Measurements from ENCODE around the gene ATP1A4.
A peak's percentile ranks its signal among the peaks of the same experiment; 100 is the strongest.

Gene ATP1A4

DNA sequence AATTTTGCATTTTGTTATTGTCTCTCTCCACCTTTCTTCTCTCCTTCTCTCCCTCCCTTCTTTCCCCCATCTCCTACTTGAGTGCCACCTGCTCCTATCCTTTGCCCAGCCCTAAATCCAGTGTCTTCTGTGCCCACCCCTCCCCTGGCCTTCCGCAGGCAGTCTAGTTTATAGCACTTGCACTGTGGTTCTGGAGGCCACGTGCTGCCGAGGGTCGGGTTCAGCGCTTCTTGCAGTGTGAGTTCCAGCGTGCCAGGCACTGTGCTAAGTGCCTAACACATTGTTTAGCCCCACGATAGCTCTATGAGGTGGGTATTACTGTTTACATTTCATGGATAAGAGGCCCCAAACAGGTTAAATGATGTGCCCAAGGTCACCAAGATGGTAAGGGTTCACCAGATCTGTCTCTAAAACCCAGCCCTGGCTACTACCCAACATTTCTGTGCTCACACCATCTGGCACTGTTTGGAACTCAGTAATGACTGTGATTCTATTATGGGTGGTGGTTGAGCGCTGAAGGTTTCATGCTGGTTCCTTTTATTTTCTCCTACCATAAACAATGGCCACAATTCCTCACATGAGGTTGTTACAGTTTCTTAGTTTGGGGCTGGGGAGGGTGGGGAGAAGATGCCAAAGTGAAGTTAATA lies 14.1 kb upstream of the ATP1A4 start:
- no peak for DNase-seq (ENCODE audit: low read depth, low spot score)
- no peak overlapping the region for H3K4me3 ChIP-seq (ENCODE audit: low read depth, low read length)
- TF ChIP-seq, protein P1, sequence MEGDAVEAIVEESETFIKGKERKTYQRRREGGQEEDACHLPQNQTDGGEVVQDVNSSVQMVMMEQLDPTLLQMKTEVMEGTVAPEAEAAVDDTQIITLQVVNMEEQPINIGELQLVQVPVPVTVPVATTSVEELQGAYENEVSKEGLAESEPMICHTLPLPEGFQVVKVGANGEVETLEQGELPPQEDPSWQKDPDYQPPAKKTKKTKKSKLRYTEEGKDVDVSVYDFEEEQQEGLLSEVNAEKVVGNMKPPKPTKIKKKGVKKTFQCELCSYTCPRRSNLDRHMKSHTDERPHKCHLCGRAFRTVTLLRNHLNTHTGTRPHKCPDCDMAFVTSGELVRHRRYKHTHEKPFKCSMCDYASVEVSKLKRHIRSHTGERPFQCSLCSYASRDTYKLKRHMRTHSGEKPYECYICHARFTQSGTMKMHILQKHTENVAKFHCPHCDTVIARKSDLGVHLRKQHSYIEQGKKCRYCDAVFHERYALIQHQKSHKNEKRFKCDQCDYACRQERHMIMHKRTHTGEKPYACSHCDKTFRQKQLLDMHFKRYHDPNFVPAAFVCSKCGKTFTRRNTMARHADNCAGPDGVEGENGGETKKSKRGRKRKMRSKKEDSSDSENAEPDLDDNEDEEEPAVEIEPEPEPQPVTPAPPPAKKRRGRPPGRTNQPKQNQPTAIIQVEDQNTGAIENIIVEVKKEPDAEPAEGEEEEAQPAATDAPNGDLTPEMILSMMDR (IDR thresholded peaks at IDR 0.05; ENCODE audit: low read depth, low read length), result no peak
- in situ Hi-C loops (cut with HindIII; ENCODE audit: low sequenced_read_pairs), result no loop called here

DNA sequence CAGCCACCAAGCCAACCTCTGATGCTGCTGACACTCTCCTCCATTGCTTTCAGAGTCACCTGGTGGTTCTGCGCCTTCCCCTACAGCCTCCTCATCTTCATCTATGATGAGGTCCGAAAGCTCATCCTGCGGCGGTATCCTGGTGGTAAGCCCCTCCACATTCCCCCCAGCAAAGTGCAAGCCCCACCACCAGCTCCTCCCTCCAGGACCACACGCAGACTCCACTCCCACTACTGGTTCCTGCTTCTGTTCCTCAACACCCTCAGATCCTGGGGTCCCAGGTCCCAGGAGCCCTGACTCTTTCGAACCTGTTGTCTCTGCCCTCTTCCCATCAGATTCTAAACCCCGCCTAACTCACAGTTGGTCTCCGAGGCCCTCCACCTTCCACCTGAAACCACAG lies 11.6 kb upstream of the ATP1A4 start:
- in situ Hi-C loops (cut with HindIII; ENCODE audit: low sequenced_read_pairs), result no loop called here

DNA sequence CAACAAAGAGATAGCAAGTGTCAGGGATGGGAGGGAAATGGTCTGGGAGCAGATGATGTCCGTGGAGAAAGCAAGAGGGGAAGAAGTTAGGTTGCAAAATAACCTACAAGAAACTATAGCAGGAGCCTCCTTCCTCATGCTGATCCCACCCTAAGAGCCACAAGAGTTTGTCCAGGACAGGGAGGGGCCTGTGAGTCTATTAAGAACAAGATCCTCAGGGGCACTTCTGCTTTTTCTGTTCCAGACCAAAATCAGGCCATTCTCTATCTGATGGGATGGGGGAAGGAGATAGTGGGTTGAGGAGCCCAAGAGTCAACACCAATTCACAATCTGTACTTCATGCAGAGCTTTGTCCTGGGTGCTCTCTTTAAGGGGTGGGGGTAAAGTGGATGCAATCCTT lies 7.7 kb upstream of the ATP1A4 start:
- TF ChIP-seq, protein P1 (IDR thresholded peaks at IDR 0.05; ENCODE audit: low read depth, low read length), result no peak
- DNase-seq (ENCODE audit: low read depth, low spot score), result no peak
- in situ Hi-C loops (cut with HindIII; ENCODE audit: low sequenced_read_pairs), result no loop called here
- H3K4me3 ChIP-seq (ENCODE audit: low read depth, low read length), result no peak overlapping the region

More for the DNA sequence above, 11.6 kb upstream of the ATP1A4 start:
- no peak overlapping the region for H3K4me3 ChIP-seq (ENCODE audit: low read depth, low read length)
- TF ChIP-seq, protein P1 (IDR thresholded peaks at IDR 0.05; ENCODE audit: low read depth, low read length), result no peak
- no peak for DNase-seq (ENCODE audit: low read depth, low spot score)

DNA sequence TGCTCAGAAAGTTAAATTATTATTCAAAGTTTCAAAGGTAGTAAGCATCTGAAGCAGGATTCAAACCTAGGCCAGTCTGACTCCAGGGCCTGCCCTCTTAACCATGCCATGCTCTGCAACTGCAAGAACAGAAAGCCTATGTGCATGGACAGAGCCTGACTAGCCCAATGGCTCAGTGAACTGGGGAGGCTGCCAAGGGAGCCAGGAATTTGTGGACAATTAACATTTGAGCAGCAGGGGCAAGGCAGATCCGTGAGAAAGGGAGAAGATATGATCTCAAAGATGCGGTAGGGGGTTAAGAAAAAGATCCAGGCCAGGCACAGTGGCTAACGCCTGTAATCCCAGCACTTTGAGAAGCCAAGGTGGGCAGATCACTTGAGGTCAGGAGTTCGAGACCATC lies 6.5 kb upstream of the ATP1A4 start:
- TF ChIP-seq, protein P1 (IDR thresholded peaks at IDR 0.05; ENCODE audit: low read depth, low read length), result no peak
- H3K4me3 ChIP-seq (ENCODE audit: low read depth, low read length), result no peak overlapping the region
- in situ Hi-C loops (cut with HindIII; ENCODE audit: low sequenced_read_pairs), result no loop called here
- peak; percentile 34 for DNase-seq (ENCODE audit: low read depth, low spot score)

DNA sequence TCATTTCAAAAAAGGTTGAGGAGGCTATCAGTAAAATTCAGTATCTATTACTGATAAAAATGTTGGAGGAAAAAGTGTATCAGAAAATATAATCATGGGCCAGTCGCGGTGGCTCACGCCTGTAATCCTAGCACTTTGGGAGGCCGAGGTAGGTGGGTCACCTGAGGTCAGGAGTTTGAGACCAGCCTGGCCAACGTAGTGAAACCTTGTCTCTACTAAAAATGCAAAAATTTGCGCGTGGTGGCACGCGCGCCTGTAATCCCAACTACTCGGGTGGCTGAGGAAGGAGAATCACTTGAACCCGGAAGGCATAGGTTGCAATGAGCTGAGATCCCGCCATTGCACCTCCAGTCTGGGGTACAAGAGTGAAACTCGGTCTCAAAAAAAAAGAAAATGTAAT lies 5.3 kb upstream of the ATP1A4 start:
- DNase-seq (ENCODE audit: low read depth, low spot score), result no peak
- TF ChIP-seq, protein P1 (IDR thresholded peaks at IDR 0.05; ENCODE audit: low read depth, low read length), result no peak
- H3K4me3 ChIP-seq (ENCODE audit: low read depth, low read length), result no peak overlapping the region
- in situ Hi-C loops (cut with HindIII; ENCODE audit: low sequenced_read_pairs), result no loop called here

DNA sequence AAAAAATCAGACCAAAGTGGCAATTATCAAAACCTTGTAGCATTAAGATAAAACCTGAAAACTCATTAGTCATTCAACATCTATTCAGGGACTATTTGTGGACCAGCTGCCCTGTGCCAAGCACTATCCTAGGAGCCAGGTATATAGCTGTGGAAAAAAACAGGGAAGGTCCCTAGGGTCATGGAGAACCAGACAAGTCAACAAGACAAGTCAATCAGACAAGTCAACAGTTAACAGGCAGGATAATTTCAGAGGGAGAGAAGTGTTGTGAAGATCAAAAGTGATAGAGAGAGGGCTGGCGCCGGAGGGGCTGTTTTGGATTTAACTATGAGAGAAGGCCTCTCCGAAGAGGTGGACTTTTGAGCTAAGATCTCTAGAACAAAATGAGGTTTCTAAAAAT lies 3.3 kb upstream of the ATP1A4 start:
- no peak for DNase-seq (ENCODE audit: low read depth, low spot score)
- in situ Hi-C loops (cut with HindIII; ENCODE audit: low sequenced_read_pairs), result no loop called here
- TF ChIP-seq, protein P1 (IDR thresholded peaks at IDR 0.05; ENCODE audit: low read depth, low read length), result no peak
- no peak overlapping the region for H3K4me3 ChIP-seq (ENCODE audit: low read depth, low read length)
